ENCODE data around the gene MYOCOS. TPM values are rescaled to one million over a fixed set of nuclear protein-coding genes. Genes with fewer than 3 reads are reported as not detected.

The MYOCOS gene
- total and polyA plus RNA-seq, 9 of the 15 experiments (the other 6 are each of a cell fraction or from before 2014, with no cell fraction given): 0.07 TPM; not detected in 7

GRCh38 chr1:171581226-171581625 is 40.8 kb upstream of the MYOCOS start (continued):
- TF ChIP-seq ZNF318 (IDR thresholded peaks at IDR 0.05; ENCODE audit: borderline replicate concordance in 1 of 2, low read depth in 1 of 2): no peak
- TF ChIP-seq HIVEP1 (CRISPR knock-in tag; IDR thresholded peaks at IDR 0.05): no peak

DNA sequence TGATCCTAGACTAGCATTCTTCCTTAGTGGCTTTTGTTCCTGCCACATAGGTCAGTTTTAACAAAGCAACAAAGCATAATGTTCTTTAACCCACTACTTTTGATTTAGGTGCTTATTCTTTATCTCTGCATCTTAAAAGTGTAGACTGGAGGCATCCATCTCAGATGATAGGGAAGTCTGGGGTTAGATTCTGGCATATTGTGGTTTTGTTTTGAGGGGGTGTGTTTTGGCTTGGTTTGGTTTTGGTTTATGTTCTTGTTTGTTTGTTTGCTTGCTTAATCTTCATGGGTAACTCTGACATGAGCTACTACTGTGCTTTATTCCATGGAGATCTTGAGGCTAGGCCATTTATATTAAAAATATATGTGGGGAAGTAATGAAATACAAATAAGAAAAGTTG is 40.3 kb upstream of the MYOCOS start:
- BruUV-seq (replicated peaks): no TSS peak
- no peak for TF ChIP-seq ZNF224 (CRISPR knock-in tag; IDR thresholded peaks at IDR 0.05)
- TF ChIP-seq, protein P1, sequence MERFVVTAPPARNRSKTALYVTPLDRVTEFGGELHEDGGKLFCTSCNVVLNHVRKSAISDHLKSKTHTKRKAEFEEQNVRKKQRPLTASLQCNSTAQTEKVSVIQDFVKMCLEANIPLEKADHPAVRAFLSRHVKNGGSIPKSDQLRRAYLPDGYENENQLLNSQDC (CRISPR knock-in tag; IDR thresholded peaks at IDR 0.05): no peak
- TF ChIP-seq RBM17 (IDR thresholded peaks at IDR 0.05; ENCODE audit: borderline replicate concordance, low read depth, low read length): no peak
- no peak for TF ChIP-seq RB1 (IDR thresholded peaks at IDR 0.05; ENCODE audit: low read depth)
- TF ChIP-seq GTF2B (IDR thresholded peaks at IDR 0.05; ENCODE audit: extremely low read depth, insufficient read length): no peak

More for the DNA sequence above, 40.3 kb upstream of the MYOCOS start:
- Histone ChIP-seq H3K9me3 (replicated peaks; ENCODE audit: control insufficient read depth, insufficient read depth, low read depth, low read length) (no peaks in the 10 kb centered on the region), H3K4me3 (no peak overlapping the region), H3K4me2 (ENCODE audit: insufficient read depth, low read length) (no peak overlapping the region), H3K27me3 (ENCODE audit: control insufficient read depth in 2 of 2, insufficient read depth in 2 of 2, low read length in 2 of 2) (no peaks in the 10 kb centered on the region), H3K9me1 (ENCODE audit: control insufficient read depth, insufficient read depth, low read length) (no peaks in the 10 kb centered on the region), H3K27ac (ENCODE audit: extremely low read depth, low read depth, low read length) (no peak overlapping the region), H3K9ac (ENCODE audit: insufficient read depth in 1 of 2, low read depth in 2 of 2, low read length in 2 of 2) (no peak overlapping the region), H3K4me1 (replicated peaks in 1 of 2; ENCODE audit: control insufficient read depth in 2 of 2, insufficient read depth in 2 of 2, low read length in 2 of 2) (no peaks in the 10 kb centered on the region), H2AFZ (ENCODE audit: low read depth, low read length) (no peak overlapping the region), H3K79me2 (ENCODE audit: control insufficient read depth, insufficient read depth, low read length) (no peaks in the 10 kb centered on the region), H4K20me1 (replicated peaks; ENCODE audit: control insufficient read depth, insufficient read depth, low read length) (no peaks in the 10 kb centered on the region), H3K36me3 (ENCODE audit: control insufficient read depth, insufficient read depth, low read length) (peaks cover 91% of the 10 kb centered on the region)
- FAIRE-seq: no peak
- no peak for DNase-seq (ENCODE audit: extremely low read depth in 1 of 4, low spot score in 3 of 4)
- in situ Hi-C loops (cut with MboI) (no loop called here), intact Hi-C loops (cut with micrococcal nuclease) (no loop called here)
- ChIA-PET POLR2A (interaction anchor here (2.1 kb wide), 1 partner anchor 11 kb away, joined by 7 read pairs; no protein-coding TSS in a partner anchor), CTCF (ENCODE audit: low intra/inter-chr PET ratio) (no interaction called here)
- ATAC-seq: no peak
